Neuronal stem cell (in vitro differentiated cells): ENCODE results near the gene CD86.

Experiments
- DNase-seq: peaks from one replicate; pipeline ENCODE4 v3.0.0-alpha.2; 2013; ENCODE audit warnings: low spot score
- H2AFZ ChIP-seq: one replicate; pipeline ENCODE4 v1.6.1; 2013; ENCODE audit warnings: mild to moderate bottlenecking, low read length, inconsistent platforms
- H2AK5ac ChIP-seq: 2 replicates; pipeline ENCODE4 v1.6.1; 2013; ENCODE audit warnings: low read depth, mild to moderate bottlenecking, inconsistent platforms, low read length, moderate library complexity, mixed read lengths
- H2BK120ac ChIP-seq: 2 replicates; pipeline ENCODE4 v1.6.1; 2013; ENCODE audit warnings: low read depth, mild to moderate bottlenecking, inconsistent platforms, low read length, moderate library complexity, mixed read lengths
- H2BK12ac ChIP-seq: one replicate; pipeline ENCODE4 v1.6.1; 2013; ENCODE audit warnings: low read length, inconsistent platforms
- H2BK15ac ChIP-seq: 2 replicates; pipeline ENCODE4 v1.6.1; 2013; ENCODE audit warnings: mild to moderate bottlenecking, low read length, inconsistent platforms, mixed read lengths
- H2BK5ac ChIP-seq: one replicate; pipeline ENCODE4 v1.6.1; 2013; ENCODE audit warnings: inconsistent platforms, mild to moderate bottlenecking, low read length, moderate library complexity
- H3K14ac ChIP-seq: one replicate; pipeline ENCODE4 v1.6.1; 2013; ENCODE audit warnings: low read length, inconsistent platforms
- H3K18ac ChIP-seq: 2 replicates; pipeline ENCODE4 v1.6.1; 2013; ENCODE audit warnings: low read length, inconsistent platforms
- H3K23ac ChIP-seq: 2 replicates; pipeline ENCODE4 v1.6.1; 2013; ENCODE audit warnings: low read depth, mild to moderate bottlenecking, mixed read lengths, low read length, inconsistent platforms; ENCODE audit not compliant: poor library complexity
- H3K27ac ChIP-seq: replicated peaks from 3 replicates; pipeline ENCODE4 v1.5.1; 2013; ENCODE audit warnings: low read length, inconsistent platforms
- H3K27me3 ChIP-seq, 3 experiments: 2 replicates each; pipeline ENCODE4 v1.6.1; 2013; ENCODE audit warnings: low read length in 3 of 3, mild to moderate bottlenecking in 2 of 3, inconsistent platforms in 1 of 3, low read depth in 1 of 3, mixed read lengths in 1 of 3, moderate library complexity in 1 of 3; ENCODE audit not compliant: control insufficient read depth in 3 of 3, insufficient read depth in 3 of 3
- H3K36me3 ChIP-seq, 2 donors: replicated peaks in 1 of 2; 2 replicates each; pipeline ENCODE4 v1.6.1; 2013; ENCODE audit warnings: low read length in 2 of 2; ENCODE audit not compliant: control insufficient read depth in 2 of 2, insufficient read depth in 2 of 2
- H3K4ac ChIP-seq: 2 replicates; pipeline ENCODE4 v1.6.1; 2013; ENCODE audit warnings: inconsistent platforms, mild to moderate bottlenecking, low read length, moderate library complexity
- H3K4me1 ChIP-seq, 2 donors: 1 replicate in 1 of 2; 2 replicates in 1 of 2; pipeline ENCODE4 v1.6.1; 2013; ENCODE audit warnings: low read length in 2 of 2, low read depth in 1 of 2; ENCODE audit not compliant: control insufficient read depth in 2 of 2, insufficient read depth in 1 of 2
- H3K4me2 ChIP-seq: one replicate; pipeline ENCODE4 v1.6.1; 2013; ENCODE audit warnings: mild to moderate bottlenecking, low read length, inconsistent platforms; ENCODE audit not compliant: insufficient read depth, poor library complexity, severe bottlenecking
- H3K4me3 ChIP-seq, 2 donors: 2 replicates each; pipeline ENCODE4 v1.5.1; 2013; ENCODE audit warnings: low read length in 2 of 2, mild to moderate bottlenecking in 2 of 2, inconsistent platforms in 1 of 2, moderate library complexity in 1 of 2
- H3K79me1 ChIP-seq: one replicate; pipeline ENCODE4 v1.6.1; 2013; ENCODE audit warnings: low read depth, mild to moderate bottlenecking, inconsistent platforms, low read length, moderate library complexity
- H3K9ac ChIP-seq: one replicate; pipeline ENCODE4 v1.6.1; 2013; ENCODE audit warnings: mild to moderate bottlenecking, low read depth, low read length, inconsistent platforms; ENCODE audit not compliant: poor library complexity
- H3K9me3 ChIP-seq, 2 donors: replicated peaks in 1 of 2; 2 replicates each; pipeline versions ENCODE3 to v1.6.1; 2013; ENCODE audit warnings: low read length in 2 of 2, mild to moderate bottlenecking in 2 of 2, inconsistent platforms in 1 of 2, low read depth in 1 of 2, mixed read lengths in 1 of 2, moderate library complexity in 1 of 2; ENCODE audit not compliant: control insufficient read depth in 2 of 2, insufficient read depth in 1 of 2
- H4K8ac ChIP-seq: one replicate; pipeline ENCODE4 v1.6.1; 2013; ENCODE audit warnings: low read depth, mild to moderate bottlenecking, inconsistent platforms, low read length, moderate library complexity
- H4K91ac ChIP-seq: one replicate; pipeline ENCODE4 v1.6.1; 2013; ENCODE audit warnings: low read length, low read depth, mild to moderate bottlenecking, inconsistent platforms; ENCODE audit not compliant: poor library complexity
- WGBS, 2 donors: extraction: QIAGEN DNeasy Blood & Tissue Kit; methylation state at CpG; one replicate each; pipeline ENCODE4 v1.1.7; 2013; ENCODE audit warnings: missing lambda C conversion rate in 2 of 2, mixed read lengths in 1 of 2; ENCODE audit not compliant: insufficient read length in 2 of 2, insufficient replicate concordance in 1 of 2; ENCODE audit errors: extremely low coverage in 2 of 2; 5-methylcytosine and 5-hydroxymethylcytosine counted together

CD86 gene

GRCh38 chr3:122077293-122078234 is 22.4 kb downstream of the CD86 start:
- no peak overlapping the region for H4K8ac ChIP-seq
- no peak overlapping the region for H2AFZ ChIP-seq
- no peaks in the 10 kb centered on the region for H3K79me1 ChIP-seq
- H2BK5ac ChIP-seq, result no peak overlapping the region
- H3K27ac ChIP-seq, result no peak overlapping the region
- WGBS, 2 donors, result no CpG with 5 or more reads among the region's 9 CpGs
- no peaks in the 10 kb centered on the region for H3K27me3 ChIP-seq
- H2BK120ac ChIP-seq, result no peak overlapping the region
- peaks cover 0 to 6% of the 10 kb centered on the region in 2 donors for H3K4me1 ChIP-seq
- H2BK12ac ChIP-seq, result no peak overlapping the region
- no peak overlapping the region for H3K9ac ChIP-seq
- H2AK5ac ChIP-seq, result no peak overlapping the region
- H3K23ac ChIP-seq, result no peak overlapping the region
- H3K9me3 ChIP-seq, result no peaks in the 10 kb centered on the region
- H4K91ac ChIP-seq, result no peak overlapping the region
- H3K14ac ChIP-seq, result no peak overlapping the region
- H3K36me3 ChIP-seq, result no peaks in the 10 kb centered on the region
- no peak for DNase-seq
- H3K4ac ChIP-seq, result no peak overlapping the region
- no peak overlapping the region for H2BK15ac ChIP-seq
- no peak overlapping the region for H3K18ac ChIP-seq
- no peak overlapping the region for H3K4me2 ChIP-seq
- no peak overlapping the region for H3K4me3 ChIP-seq

DNA sequence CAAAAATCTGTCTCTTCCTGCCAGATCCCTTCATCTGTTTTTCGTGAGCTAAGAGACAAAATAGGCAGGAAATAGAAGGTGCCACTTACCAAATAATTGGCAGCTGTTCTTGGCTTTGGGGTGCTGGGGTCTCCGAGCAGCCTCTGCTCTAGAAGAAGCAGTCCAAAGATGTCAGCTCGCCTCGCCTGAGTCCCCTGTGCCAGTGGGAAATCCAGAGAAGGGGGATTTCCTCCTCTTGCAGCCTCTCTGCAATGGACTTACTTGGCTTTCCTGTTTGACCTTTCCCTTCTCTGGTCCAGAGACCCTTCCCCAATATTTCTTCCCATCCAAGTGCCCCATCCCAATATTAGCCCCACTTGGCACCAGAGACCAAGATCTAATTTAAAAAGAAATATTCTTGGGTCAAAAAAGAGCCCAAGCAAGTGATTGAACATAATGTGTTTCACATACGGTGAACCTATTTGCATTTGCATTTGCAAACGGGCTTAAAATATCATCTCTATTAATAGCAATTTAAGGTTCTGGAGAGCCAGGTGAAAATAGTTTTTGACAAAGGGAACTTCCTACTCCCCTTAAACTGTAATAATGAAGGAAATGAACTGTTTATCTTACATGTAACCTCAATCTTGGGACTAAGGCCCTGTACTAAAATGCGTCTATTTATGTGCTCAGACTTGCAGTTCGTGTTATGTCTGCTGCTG is 23.2 kb downstream of the CD86 start:
- H3K18ac ChIP-seq, result no peak overlapping the region
- H4K91ac ChIP-seq, result no peak overlapping the region
- WGBS, 2 donors, result no CpG with 5 or more reads among the region's 8 CpGs
- no peak overlapping the region for H3K27ac ChIP-seq
- H3K4me1 ChIP-seq, result peaks cover 0 to 6% of the 10 kb centered on the region in 2 donors
- H3K23ac ChIP-seq, result no peak overlapping the region
- no peak overlapping the region for H3K4me3 ChIP-seq
- no peak overlapping the region for H4K8ac ChIP-seq
- no peak overlapping the region for H3K4me2 ChIP-seq
- H2BK12ac ChIP-seq, result no peak overlapping the region
- no peak overlapping the region for H2AK5ac ChIP-seq
- H3K79me1 ChIP-seq, result no peaks in the 10 kb centered on the region
- no peak overlapping the region for H2AFZ ChIP-seq
- H2BK120ac ChIP-seq, result no peak overlapping the region
- H3K36me3 ChIP-seq, result no peaks in the 10 kb centered on the region
- no peak overlapping the region for H2BK15ac ChIP-seq
- H2BK5ac ChIP-seq, result no peak overlapping the region
- H3K27me3 ChIP-seq, result no peaks in the 10 kb centered on the region
- H3K9me3 ChIP-seq, result no peaks in the 10 kb centered on the region
- H3K14ac ChIP-seq, result no peak overlapping the region
- no peak overlapping the region for H3K9ac ChIP-seq
- no peak for DNase-seq
- no peak overlapping the region for H3K4ac ChIP-seq

DNA sequence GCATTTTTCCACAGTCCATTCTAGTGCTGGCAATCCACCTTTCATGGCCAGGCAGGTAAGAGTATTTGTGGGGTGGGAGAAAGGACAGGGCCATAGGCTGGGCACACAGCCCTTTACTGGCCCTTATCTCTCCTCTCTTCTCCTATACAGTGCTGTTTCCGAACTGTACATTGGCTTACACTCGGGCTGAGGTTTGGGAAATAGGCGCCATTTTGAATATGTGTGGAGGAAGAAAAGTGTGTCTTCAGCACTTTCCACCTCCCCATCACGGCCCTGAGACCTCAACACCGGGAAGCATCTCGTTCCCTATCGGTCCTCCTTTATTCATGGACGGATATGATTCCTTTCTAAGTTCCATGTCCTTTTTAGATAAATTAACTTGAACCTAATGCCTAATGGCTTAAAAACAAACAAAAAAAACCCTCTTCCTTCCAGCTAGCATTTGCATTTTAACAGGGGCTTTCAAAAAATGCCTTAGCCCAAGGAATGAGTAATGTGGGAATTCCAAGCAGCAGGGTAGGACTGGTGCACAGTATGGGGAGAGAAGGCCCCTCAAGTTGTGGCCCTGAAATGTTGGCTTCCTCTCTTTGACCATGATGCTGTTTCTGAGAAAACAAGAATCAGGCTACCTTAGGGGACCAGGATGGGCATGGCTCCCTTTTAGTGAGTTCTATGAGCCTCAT is 24.5 kb downstream of the CD86 start:
- no peak overlapping the region for H2BK5ac ChIP-seq
- no peak overlapping the region for H4K91ac ChIP-seq
- H3K9me3 ChIP-seq, result no peaks in the 10 kb centered on the region
- no peak overlapping the region for H2BK15ac ChIP-seq
- no peak overlapping the region for H3K9ac ChIP-seq
- no peak overlapping the region for H3K4ac ChIP-seq
- no peak overlapping the region for H3K23ac ChIP-seq
- no peak overlapping the region for H3K4me3 ChIP-seq
- no peak overlapping the region for H3K27ac ChIP-seq
- DNase-seq, result no peak
- H2AK5ac ChIP-seq, result no peak overlapping the region
- no peak overlapping the region for H3K18ac ChIP-seq
- H3K36me3 ChIP-seq, result no peaks in the 10 kb centered on the region
- no CpG with 5 or more reads among the region's 8 CpGs for WGBS, 2 donors
- H3K4me1 ChIP-seq, result peaks cover 0 to 6% of the 10 kb centered on the region in 2 donors
- H3K4me2 ChIP-seq, result no peak overlapping the region
- H3K14ac ChIP-seq, result no peak overlapping the region
- no peaks in the 10 kb centered on the region for H3K79me1 ChIP-seq
- H2BK12ac ChIP-seq, result no peak overlapping the region
- no peak overlapping the region for H2AFZ ChIP-seq
- no peak overlapping the region for H2BK120ac ChIP-seq
- no peaks in the 10 kb centered on the region for H3K27me3 ChIP-seq
- no peak overlapping the region for H4K8ac ChIP-seq

DNA sequence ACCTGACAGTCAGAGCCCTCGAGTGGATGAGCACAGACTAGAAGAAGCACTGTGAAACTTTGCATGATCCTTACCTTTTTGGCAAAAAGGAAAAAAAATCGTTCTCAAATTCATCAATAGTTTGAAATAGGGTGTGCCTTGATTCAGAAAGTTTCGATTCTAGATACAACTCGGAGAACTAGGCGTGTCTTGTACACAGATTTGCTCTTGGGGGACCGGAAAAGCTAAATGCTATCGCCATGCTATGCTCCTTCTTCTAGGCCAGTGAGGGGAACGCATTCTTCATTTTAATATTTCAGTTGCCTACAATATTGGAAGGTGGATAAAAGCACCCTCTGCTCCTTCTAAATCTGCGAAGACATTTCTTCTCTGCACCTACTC is 25.0 kb downstream of the CD86 start:
- H4K8ac ChIP-seq, result no peak overlapping the region
- H3K79me1 ChIP-seq, result no peaks in the 10 kb centered on the region
- H2BK12ac ChIP-seq, result no peak overlapping the region
- no peaks in the 10 kb centered on the region for H3K9me3 ChIP-seq
- H2BK5ac ChIP-seq, result no peak overlapping the region
- H3K4ac ChIP-seq, result no peak overlapping the region
- H2BK120ac ChIP-seq, result no peak overlapping the region
- H4K91ac ChIP-seq, result no peak overlapping the region
- H3K27ac ChIP-seq, result no peak overlapping the region
- no peaks in the 10 kb centered on the region for H3K36me3 ChIP-seq
- H3K4me1 ChIP-seq, result peaks cover 0 to 6% of the 10 kb centered on the region in 2 donors
- H3K27me3 ChIP-seq, result no peaks in the 10 kb centered on the region
- H2BK15ac ChIP-seq, result no peak overlapping the region
- H3K14ac ChIP-seq, result no peak overlapping the region
- H3K18ac ChIP-seq, result no peak overlapping the region
- no peak overlapping the region for H2AFZ ChIP-seq
- no peak overlapping the region for H3K4me3 ChIP-seq
- no peak overlapping the region for H3K4me2 ChIP-seq
- no peak overlapping the region for H3K9ac ChIP-seq
- DNase-seq, result no peak
- no peak overlapping the region for H2AK5ac ChIP-seq
- H3K23ac ChIP-seq, result no peak overlapping the region
- no CpG with 5 or more reads among the region's 9 CpGs for WGBS, 2 donors
